ENCODE results near the gene PBX1.

The PBX1 gene

GRCh38 chr1:164702216-164702615 lies 143.2 kb downstream of the PBX1 start:
- no peak for TF ChIP-seq ZNF274 (IDR thresholded peaks at IDR 0.05; ENCODE audit: low read depth, low read length)
- H3K4me3 ChIP-seq (ENCODE audit: low read length): no peak overlapping the region

GRCh38 chr1:164702664-164703063 lies 143.7 kb downstream of the PBX1 start:
- TF ChIP-seq ZNF274 (IDR thresholded peaks at IDR 0.05; ENCODE audit: low read depth, low read length): no peak

DNA sequence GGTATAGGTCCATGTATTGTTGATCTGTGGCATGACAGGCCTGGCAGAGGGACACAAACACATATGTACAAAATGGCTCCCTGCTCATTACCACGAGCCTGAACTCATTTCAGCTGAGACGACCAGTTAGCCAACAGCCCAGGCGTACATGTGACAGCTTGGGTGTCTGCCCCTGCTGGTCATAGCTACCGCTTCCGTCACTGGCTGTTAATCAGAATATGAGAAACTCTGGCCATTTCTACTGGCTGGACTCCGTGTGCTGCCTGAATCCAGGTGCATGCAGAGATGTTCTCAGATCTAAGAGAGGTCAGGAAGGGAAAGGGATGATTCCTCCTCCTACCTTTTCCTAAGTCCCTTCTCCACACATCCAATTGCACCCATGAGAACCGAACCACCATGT lies 144.5 kb downstream of the PBX1 start:
- no peak overlapping the region for H3K4me3 ChIP-seq (ENCODE audit: low read length)
- TF ChIP-seq ZNF274 (IDR thresholded peaks at IDR 0.05; ENCODE audit: low read depth, low read length): no peak

More at GRCh38 chr1:164702664-164703063, 143.7 kb downstream of the PBX1 start:
- H3K4me3 ChIP-seq (ENCODE audit: low read length): no peak overlapping the region

GRCh38 chr1:164703960-164704411 lies 145.0 kb downstream of the PBX1 start:
- TF ChIP-seq ZNF274 (IDR thresholded peaks at IDR 0.05; ENCODE audit: low read depth, low read length): no peak

GRCh38 chr1:164704954-164705353 lies 146.0 kb downstream of the PBX1 start:
- TF ChIP-seq ZNF274 (IDR thresholded peaks at IDR 0.05; ENCODE audit: low read depth, low read length): no peak
- no peak overlapping the region for H3K4me3 ChIP-seq (ENCODE audit: low read length)

More at GRCh38 chr1:164703960-164704411, 145.0 kb downstream of the PBX1 start:
- no peak overlapping the region for H3K4me3 ChIP-seq (ENCODE audit: low read length)

GRCh38 chr1:164706606-164706987 lies 147.6 kb downstream of the PBX1 start:
- TF ChIP-seq ZNF274 (IDR thresholded peaks at IDR 0.05; ENCODE audit: low read depth, low read length): no peak
- no peak overlapping the region for H3K4me3 ChIP-seq (ENCODE audit: low read length)

GRCh38 chr1:164707868-164708331 lies 148.9 kb downstream of the PBX1 start:
- no peak for TF ChIP-seq ZNF274 (IDR thresholded peaks at IDR 0.05; ENCODE audit: low read depth, low read length)
- no peak overlapping the region for H3K4me3 ChIP-seq (ENCODE audit: low read length)

GRCh38 chr1:164708596-164708995 lies 149.6 kb downstream of the PBX1 start:
- TF ChIP-seq ZNF274 (IDR thresholded peaks at IDR 0.05; ENCODE audit: low read depth, low read length): no peak
- H3K4me3 ChIP-seq (ENCODE audit: low read length): no peak overlapping the region

- TF ChIP-seq ZNF274 (IDR thresholded peaks at IDR 0.05; ENCODE audit: low read depth, low read length): no peak
- no peak overlapping the region for H3K4me3 ChIP-seq (ENCODE audit: low read length)
Measured at GRCh38 chr1:164709126-164709525, 150.1 kb downstream of the PBX1 start.

- TF ChIP-seq ZNF274 (IDR thresholded peaks at IDR 0.05; ENCODE audit: low read depth, low read length): no peak
- no peak overlapping the region for H3K4me3 ChIP-seq (ENCODE audit: low read length)
Measured at GRCh38 chr1:164709541-164710278, 150.7 kb downstream of the PBX1 start.

GRCh38 chr1:164712131-164713036 lies 153.4 kb downstream of the PBX1 start:
- TF ChIP-seq ZNF274 (IDR thresholded peaks at IDR 0.05; ENCODE audit: low read depth, low read length): no peak
- no peak overlapping the region for H3K4me3 ChIP-seq (ENCODE audit: low read length)

- no peak for TF ChIP-seq ZNF274 (IDR thresholded peaks at IDR 0.05; ENCODE audit: low read depth, low read length)
- H3K4me3 ChIP-seq (ENCODE audit: low read length): no peak overlapping the region
Measured at GRCh38 chr1:164713456-164714207, 154.6 kb downstream of the PBX1 start.

DNA sequence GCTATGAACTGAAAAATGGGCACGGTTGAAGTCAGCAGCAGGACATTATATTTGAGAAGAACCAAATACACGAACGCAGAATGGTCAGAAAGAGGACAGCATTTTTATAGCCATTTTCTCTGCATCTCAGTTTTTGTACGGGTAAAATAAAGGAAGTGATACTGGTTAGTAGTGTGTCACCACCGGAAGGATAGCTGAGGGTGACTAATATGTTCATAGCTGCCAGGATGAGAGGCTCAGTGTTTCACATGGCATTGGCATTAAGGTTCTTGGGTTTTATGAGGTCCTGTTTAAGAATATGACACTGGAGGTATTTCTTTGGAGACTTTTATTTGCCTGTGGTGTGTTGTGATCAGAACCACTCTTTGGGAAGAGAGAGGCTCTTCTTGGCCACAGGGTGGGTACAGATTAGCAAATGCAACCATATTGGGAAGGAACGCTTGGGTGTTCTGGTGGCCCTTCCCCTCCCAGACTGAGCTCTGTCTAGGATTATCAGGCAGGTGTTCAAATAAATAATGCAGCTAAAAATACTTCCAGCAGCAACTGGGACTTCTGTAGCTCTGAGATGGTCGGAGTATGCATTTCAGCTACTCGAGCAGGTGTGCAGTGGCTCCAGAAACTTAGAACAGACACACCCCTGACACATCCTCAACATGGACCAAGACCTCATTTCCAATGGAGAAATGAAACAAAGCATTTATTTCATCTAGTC lies 158.2 kb downstream of the PBX1 start:
- no peak overlapping the region for H3K4me3 ChIP-seq (ENCODE audit: low read length)
- no peak for TF ChIP-seq ZNF274 (IDR thresholded peaks at IDR 0.05; ENCODE audit: low read depth, low read length)
